Duodenal mucosa (tissue), 2 donors: Measurements from ENCODE around the gene ITLN1.

Experiments
- H3K27ac ChIP-seq: one replicate; pipeline ENCODE4 v1.7.0; 2013; ENCODE audit warnings: low read depth, low read length
- H3K27me3 ChIP-seq, 2 donors: one replicate each; pipeline ENCODE4 v1.7.0; 2013; ENCODE audit warnings: low read length in 2 of 2, control low read depth in 1 of 2; ENCODE audit not compliant: insufficient read depth in 2 of 2, control insufficient read depth in 1 of 2
- H3K36me3 ChIP-seq, 2 donors: one replicate each; pipeline ENCODE4 v1.7.0; 2013; ENCODE audit warnings: low read length in 2 of 2, control low read depth in 1 of 2; ENCODE audit not compliant: insufficient read depth in 2 of 2, control insufficient read depth in 1 of 2
- H3K4me1 ChIP-seq, 2 donors: one replicate each; pipeline ENCODE4 v1.7.0; 2013; ENCODE audit warnings: low read length in 2 of 2, control low read depth in 1 of 2; ENCODE audit not compliant: insufficient read depth in 2 of 2, control insufficient read depth in 1 of 2
- H3K4me3 ChIP-seq, 2 donors: one replicate each; pipeline ENCODE4 v1.7.0; 2013; ENCODE audit warnings: low read length in 2 of 2, low read depth in 1 of 2
- H3K9ac ChIP-seq, 2 donors: one replicate each; pipeline ENCODE4 v1.7.0; 2013; ENCODE audit warnings: low read length in 2 of 2, low read depth in 1 of 2
- H3K9me3 ChIP-seq, 2 donors: one replicate each; pipeline ENCODE4 v1.7.0; 2013; ENCODE audit warnings: low read length in 2 of 2, control low read depth in 1 of 2; ENCODE audit not compliant: control insufficient read depth in 1 of 2

The ITLN1 gene

GRCh38 chr1:160827418-160827817 lies 57.6 kb downstream of the ITLN1 start:
- no peaks in the 10 kb centered on the region for H3K36me3 ChIP-seq

GRCh38 chr1:160826546-160826945 lies 58.4 kb downstream of the ITLN1 start:
- no peaks in the 10 kb centered on the region for H3K9me3 ChIP-seq
- H3K27ac ChIP-seq, result no peak overlapping the region
- H3K4me3 ChIP-seq, result no peak overlapping the region
- H3K4me1 ChIP-seq, result no peaks in the 10 kb centered on the region
- H3K27me3 ChIP-seq, result no peaks in the 10 kb centered on the region
- H3K9ac ChIP-seq, result no peak overlapping the region
- no peaks in the 10 kb centered on the region for H3K36me3 ChIP-seq

More at GRCh38 chr1:160827418-160827817, 57.6 kb downstream of the ITLN1 start:
- H3K27me3 ChIP-seq, result no peaks in the 10 kb centered on the region
- H3K9ac ChIP-seq, result no peak overlapping the region
- no peaks in the 10 kb centered on the region for H3K9me3 ChIP-seq
- no peak overlapping the region for H3K27ac ChIP-seq
- H3K4me3 ChIP-seq, result no peak overlapping the region
- H3K4me1 ChIP-seq, result no peaks in the 10 kb centered on the region
